Measurements from ENCODE around the gene SNX8. TPM values are rescaled to one million over a fixed set of nuclear protein-coding genes. Genes with fewer than 3 reads are reported as not detected.

SNX8 gene
- total and polyA plus RNA-seq, 2 of the 13 experiments (the other 11 are each of a cell fraction or from before 2014, with no cell fraction given): 20.6 to 45.2 TPM

DNA sequence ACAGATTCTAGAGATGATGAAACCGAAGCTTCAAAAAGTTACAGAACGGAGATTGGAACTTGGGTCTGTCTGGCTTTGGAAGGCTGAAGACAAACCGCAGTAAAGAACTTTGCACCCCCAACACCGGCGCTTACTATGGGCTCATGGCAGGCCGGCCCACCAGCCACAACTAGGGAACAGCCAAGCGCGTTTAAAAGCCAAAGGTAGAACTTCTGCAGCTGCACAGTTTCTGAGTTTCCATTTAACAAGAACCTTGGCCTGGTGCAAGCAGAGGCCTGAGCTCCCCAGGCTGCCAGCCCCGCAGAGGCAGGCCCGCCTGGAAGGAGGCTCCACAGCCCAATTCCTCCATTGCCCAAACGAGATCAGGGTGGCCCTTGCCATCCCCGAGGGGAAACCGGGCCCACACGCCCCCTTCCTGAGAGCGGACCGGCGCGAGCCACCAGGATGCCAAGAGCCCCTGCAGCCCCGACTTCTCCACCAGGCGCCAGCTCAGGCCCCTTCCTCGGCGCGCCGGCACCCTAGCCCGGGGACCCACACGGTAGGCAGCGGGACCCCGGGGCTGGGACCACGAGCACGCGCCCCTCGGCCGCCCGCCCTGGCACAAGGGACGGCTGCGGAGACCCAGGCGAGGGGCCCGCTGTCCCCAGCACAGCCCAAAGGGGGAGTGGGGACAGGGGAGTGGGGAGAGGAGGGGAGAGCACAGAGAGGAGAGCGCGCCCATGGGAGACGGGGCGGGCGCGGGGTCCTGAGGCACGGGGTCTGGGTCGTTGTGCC is 82.1 kb downstream of the SNX8 start (continued):
- TF ChIP-seq ZNF558 (CRISPR knock-in tag; IDR thresholded peaks at IDR 0.05; ENCODE audit: borderline replicate concordance): no peak
- TF ChIP-seq AHDC1 (CRISPR knock-in tag; IDR thresholded peaks at IDR 0.05; ENCODE audit: borderline replicate concordance): no peak
- TF ChIP-seq GLI4 (CRISPR knock-in tag; IDR thresholded peaks at IDR 0.05; ENCODE audit: borderline replicate concordance): no peak
- TF ChIP-seq POGK (CRISPR knock-in tag; conservative IDR thresholded peaks at IDR 0.05): no peak
- TF ChIP-seq, protein P1, sequence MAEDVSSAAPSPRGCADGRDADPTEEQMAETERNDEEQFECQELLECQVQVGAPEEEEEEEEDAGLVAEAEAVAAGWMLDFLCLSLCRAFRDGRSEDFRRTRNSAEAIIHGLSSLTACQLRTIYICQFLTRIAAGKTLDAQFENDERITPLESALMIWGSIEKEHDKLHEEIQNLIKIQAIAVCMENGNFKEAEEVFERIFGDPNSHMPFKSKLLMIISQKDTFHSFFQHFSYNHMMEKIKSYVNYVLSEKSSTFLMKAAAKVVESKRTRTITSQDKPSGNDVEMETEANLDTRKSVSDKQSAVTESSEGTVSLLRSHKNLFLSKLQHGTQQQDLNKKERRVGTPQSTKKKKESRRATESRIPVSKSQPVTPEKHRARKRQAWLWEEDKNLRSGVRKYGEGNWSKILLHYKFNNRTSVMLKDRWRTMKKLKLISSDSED (CRISPR knock-in tag; IDR thresholded peaks at IDR 0.05): 0 out of 2 replicates have a peak, but pooled peaks have one; percentile 45
- 0 out of 2 replicates have a peak, but pooled peaks have one; percentile 58 for TF ChIP-seq NFATC3 (CRISPR knock-in tag; IDR thresholded peaks at IDR 0.05)
- 0 out of 2 replicates have a peak, but pooled peaks have one; percentile 28 for TF ChIP-seq ATF7-NPFF (CRISPR knock-in tag; IDR thresholded peaks at IDR 0.05; ENCODE audit: low read depth)
- 0 out of 2 replicates have a peak, but pooled peaks have one; percentile 0 for TF ChIP-seq ZNF761 (CRISPR knock-in tag; conservative IDR thresholded peaks at IDR 0.05)
- TF ChIP-seq SIX4 (CRISPR knock-in tag; IDR thresholded peaks at IDR 0.05): no peak
- TF ChIP-seq, protein P2, sequence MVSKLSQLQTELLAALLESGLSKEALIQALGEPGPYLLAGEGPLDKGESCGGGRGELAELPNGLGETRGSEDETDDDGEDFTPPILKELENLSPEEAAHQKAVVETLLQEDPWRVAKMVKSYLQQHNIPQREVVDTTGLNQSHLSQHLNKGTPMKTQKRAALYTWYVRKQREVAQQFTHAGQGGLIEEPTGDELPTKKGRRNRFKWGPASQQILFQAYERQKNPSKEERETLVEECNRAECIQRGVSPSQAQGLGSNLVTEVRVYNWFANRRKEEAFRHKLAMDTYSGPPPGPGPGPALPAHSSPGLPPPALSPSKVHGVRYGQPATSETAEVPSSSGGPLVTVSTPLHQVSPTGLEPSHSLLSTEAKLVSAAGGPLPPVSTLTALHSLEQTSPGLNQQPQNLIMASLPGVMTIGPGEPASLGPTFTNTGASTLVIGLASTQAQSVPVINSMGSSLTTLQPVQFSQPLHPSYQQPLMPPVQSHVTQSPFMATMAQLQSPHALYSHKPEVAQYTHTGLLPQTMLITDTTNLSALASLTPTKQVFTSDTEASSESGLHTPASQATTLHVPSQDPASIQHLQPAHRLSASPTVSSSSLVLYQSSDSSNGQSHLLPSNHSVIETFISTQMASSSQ (IDR thresholded peaks at IDR 0.05; ENCODE audit: low read depth): no peak
- TF ChIP-seq, protein P2 (CRISPR knock-in tag; IDR thresholded peaks at IDR 0.05; ENCODE audit: borderline replicate concordance): no peak
- TF ChIP-seq, protein P3, sequence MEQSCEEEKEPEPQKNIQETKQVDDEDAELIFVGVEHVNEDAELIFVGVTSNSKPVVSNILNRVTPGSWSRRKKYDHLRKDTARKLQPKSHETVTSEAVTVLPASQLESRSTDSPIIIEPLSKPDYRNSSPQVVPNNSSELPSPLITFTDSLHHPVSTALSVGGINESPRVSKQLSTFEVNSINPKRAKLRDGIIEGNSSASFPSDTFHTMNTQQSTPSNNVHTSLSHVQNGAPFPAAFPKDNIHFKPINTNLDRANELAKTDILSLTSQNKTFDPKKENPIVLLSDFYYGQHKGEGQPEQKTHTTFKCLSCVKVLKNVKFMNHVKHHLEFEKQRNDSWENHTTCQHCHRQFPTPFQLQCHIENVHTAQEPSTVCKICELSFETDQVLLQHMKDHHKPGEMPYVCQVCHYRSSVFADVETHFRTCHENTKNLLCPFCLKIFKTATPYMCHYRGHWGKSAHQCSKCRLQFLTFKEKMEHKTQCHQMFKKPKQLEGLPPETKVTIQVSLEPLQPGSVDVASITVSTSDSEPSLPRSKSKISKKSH (CRISPR knock-in tag; IDR thresholded peaks at IDR 0.05; ENCODE audit: borderline replicate concordance): peak; percentile 53; the same call in 1 of the 2 replicates

All from HepG2 (cell line).